Activated CD4-positive, alpha-beta memory T cell treated with anti-CD3 and anti-CD28 coated beads for 36 hours (primary cell): ENCODE data around the gene CASKIN1. TPM values are rescaled to one million over a fixed set of nuclear protein-coding genes. Genes with fewer than 3 reads are reported as not detected.

Experiments
- CTCF ChIA-PET: fragments of 350-600 bp; sonication (Branson Sonifier 250); formaldehyde crosslinking; loops from one replicate; lab custom pipeline; 2021; ENCODE audit warnings: antibody characterized with exemption, inconsistent platforms; lab: Charles Lee
- POLR2A ChIA-PET: fragments of 350-600 bp; sonication (Branson Sonifier 250); formaldehyde crosslinking; loops from one replicate; lab custom pipeline; 2021; ENCODE audit warnings: antibody characterized with exemption; lab: Charles Lee
- DNase-seq: peaks from one replicate; pipeline ENCODE4 v3.0.0-alpha.2; 2020
- H3K27ac Mint-ChIP-seq: one replicate; pipeline ENCODE4 v1.8.0; 2021; ENCODE audit warnings: mixed read lengths
- H3K27me3 Mint-ChIP-seq: one replicate; pipeline ENCODE4 v1.8.0; 2021; ENCODE audit warnings: mixed read lengths
- H3K36me3 Mint-ChIP-seq: one replicate; pipeline ENCODE4 v1.8.0; 2021; ENCODE audit warnings: mixed read lengths
- H3K4me1 Mint-ChIP-seq: one replicate; pipeline ENCODE4 v1.8.0; 2021; ENCODE audit warnings: low read depth, mixed read lengths
- H3K4me3 Mint-ChIP-seq: one replicate; pipeline ENCODE4 v1.8.0; 2021; ENCODE audit warnings: mild to moderate bottlenecking, mixed read lengths
- H3K9me3 Mint-ChIP-seq: one replicate; pipeline ENCODE4 v1.8.0; 2021; ENCODE audit warnings: mixed read lengths
- intact Hi-C: fragments of 100-400 bp; cut with micrococcal nuclease; formaldehyde crosslinking; loops from one replicate; pipeline ENCODE4 v1.15.1; 2023
- total RNA-seq, 2 experiments: library from RNA; stranded (reverse); gene quantifications; one replicate each; pipeline ENCODE4 v1.2.3, GENCODE V29; 2021

The CASKIN1 gene
- total RNA-seq, 2 experiments from 2014 or later, result 0.36 to 0.83 TPM

DNA sequence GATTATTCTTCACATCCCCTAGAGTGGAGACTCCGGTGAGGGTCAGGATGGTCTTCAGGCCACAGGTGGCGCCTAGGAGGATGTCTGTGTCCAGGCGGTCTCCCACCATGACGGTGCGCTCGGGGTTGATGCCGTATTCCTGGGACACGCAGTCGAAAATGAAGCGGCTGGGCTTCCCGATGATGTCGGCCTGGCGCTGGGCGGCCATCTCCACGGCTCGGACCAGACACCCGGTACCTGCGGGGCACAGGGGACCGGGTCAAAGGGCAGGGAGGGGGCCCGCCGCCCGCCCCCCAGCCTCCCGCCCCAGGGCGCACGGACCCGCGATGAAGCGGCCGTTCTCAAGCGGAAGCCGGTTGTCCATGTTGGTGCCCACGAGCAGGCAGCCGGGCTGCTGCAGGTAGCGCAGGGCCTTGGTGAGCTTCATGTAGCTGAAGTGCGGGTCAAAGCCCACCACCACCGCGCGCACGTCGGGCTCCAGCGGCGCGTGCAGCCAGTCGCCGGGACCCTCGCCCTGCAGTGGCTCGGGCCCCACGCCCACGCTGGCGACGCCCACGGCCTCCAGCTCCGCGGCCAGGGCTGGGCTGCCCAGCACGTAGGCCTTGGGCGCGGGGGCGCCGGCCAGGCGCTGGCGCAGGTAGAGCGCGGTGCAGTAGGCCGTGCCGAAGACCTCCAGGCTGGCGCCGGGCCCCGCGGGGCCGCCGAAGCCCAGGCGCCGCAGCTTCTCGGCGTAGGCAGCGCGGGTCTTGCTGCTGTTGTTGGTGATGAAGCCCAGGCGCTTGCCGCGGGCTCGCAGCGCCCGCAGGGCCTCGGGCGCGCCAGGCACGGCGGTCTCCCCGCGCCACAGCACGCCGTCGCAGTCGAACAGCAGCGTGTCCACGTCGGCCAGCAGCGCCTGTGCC is 17.7 kb upstream of the CASKIN1 start:
- peaks cover 20% of the 10 kb centered on the region for H3K4me1 Mint-ChIP-seq
- ChIA-PET POLR2A (interaction anchor here (1.0 to 2.3 kb wide), 9 partner anchors 8 to 324 kb away, joined by 3 to 18 read pairs (median 5); partner anchors contain the start of genes E4F1, MLST8, PDPK1 and TRAF7), CTCF (interaction anchor here (0.6 to 2.6 kb wide), 5 partner anchors 8 to 37 kb away, joined by 3 to 11 read pairs (median 4); partner anchors contain the start of genes E4F1 and ECI1)
- peak; percentile 27 for DNase-seq
- no peaks in the 10 kb centered on the region for H3K9me3 Mint-ChIP-seq
- H3K4me3 Mint-ChIP-seq, result peak overlapping the region; percentile 76
- H3K27ac Mint-ChIP-seq, result no peak overlapping the region
- peaks cover 16% of the 10 kb centered on the region for H3K36me3 Mint-ChIP-seq
- no peaks in the 10 kb centered on the region for H3K27me3 Mint-ChIP-seq
- intact Hi-C loops, result loop anchor here (2.0 kb wide), 2 partner anchors 55 to 59 kb away; partner anchors contain the start of genes RNPS1 and TRAF7

DNA sequence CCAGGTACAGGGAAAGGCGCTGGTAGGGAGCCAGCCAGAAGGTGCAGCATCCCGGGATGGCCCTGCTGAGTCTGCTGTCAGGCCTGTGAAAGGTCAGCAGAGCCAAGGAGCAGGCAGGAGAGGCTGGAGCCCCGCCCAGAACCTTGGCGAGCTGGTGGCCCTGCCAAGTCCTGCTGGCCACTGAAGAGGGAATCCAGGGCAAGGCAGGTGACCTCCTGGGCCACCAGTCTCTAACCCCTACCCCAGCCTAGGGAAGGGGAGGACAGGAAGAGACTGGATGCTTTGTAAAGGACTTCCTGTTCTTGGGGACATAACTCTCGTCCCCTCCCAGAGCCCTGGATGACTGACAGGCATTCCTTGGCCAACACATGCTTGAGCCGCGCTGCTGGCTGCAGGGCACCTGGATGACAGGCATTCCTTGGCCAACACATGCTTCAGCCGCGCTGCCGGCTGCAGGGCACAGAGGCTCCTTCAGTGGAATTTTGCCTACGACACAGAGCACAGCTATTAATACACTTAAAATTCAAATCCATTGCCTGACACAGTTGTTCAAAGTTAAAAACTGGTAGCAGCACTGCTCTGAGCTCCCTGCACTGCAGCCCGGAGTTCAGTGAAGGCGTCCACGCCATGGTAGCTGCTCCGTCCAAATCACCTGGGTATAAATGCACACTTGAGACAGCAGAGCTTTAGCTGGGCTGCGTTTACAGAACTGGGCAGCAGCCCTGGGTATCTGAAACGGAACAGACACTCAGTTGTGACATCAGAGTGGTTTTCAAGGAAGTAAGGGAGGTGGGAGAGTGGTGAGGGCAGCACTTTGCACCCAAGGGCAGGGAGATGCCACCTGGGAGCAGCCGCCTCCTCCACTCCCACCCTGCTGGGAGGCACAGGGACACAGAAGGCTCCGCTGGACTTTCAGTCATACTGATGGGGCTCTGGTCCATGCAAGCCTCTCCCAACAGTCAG is 16.2 kb upstream of the CASKIN1 start:
- intact Hi-C loops, result no loop called here
- no peak for DNase-seq
- Mint-ChIP-seq H3K27me3 (no peaks in the 10 kb centered on the region), H3K9me3 (no peaks in the 10 kb centered on the region), H3K36me3 (peaks cover 23% of the 10 kb centered on the region), H3K27ac (no peak overlapping the region), H3K4me3 (peak overlapping the region; percentile 76), H3K4me1 (peaks cover 22% of the 10 kb centered on the region)
- CTCF ChIA-PET, result no interaction called here
- POLR2A ChIA-PET, result interaction anchor here (0.9 kb wide), 1 partner anchor 24 kb away, joined by 3 read pairs; the partner anchor contains the start of gene DNASE1L2

DNA sequence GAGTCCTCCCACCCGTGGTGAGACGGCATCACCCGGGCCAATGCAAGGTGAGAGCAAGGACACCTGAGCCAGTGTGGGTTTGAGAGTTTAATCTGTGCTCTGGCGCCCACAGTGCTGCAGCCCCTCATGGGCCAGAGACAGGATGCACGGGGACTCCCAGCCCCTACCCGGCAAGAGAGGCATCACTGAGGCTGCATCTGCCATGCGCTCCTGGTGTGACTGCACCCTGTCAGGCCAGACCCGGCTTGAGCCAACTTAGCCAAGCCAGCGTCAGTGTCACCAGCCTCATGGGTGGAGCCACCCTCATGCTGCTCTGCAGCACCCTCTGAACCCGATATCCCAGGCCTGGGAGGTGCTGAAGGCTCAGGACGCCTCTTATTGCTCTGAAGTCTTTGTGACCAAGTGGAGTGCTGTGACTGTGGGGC is 15.5 kb upstream of the CASKIN1 start:
- peaks cover 29% of the 10 kb centered on the region for H3K36me3 Mint-ChIP-seq
- DNase-seq, result no peak
- H3K27ac Mint-ChIP-seq, result no peak overlapping the region
- H3K9me3 Mint-ChIP-seq, result no peaks in the 10 kb centered on the region
- H3K4me3 Mint-ChIP-seq, result peak overlapping the region; percentile 29
- intact Hi-C loops, result no loop called here
- no peaks in the 10 kb centered on the region for H3K27me3 Mint-ChIP-seq
- ChIA-PET POLR2A (no interaction called here), CTCF (no interaction called here)
- H3K4me1 Mint-ChIP-seq, result peaks cover 29% of the 10 kb centered on the region

DNA sequence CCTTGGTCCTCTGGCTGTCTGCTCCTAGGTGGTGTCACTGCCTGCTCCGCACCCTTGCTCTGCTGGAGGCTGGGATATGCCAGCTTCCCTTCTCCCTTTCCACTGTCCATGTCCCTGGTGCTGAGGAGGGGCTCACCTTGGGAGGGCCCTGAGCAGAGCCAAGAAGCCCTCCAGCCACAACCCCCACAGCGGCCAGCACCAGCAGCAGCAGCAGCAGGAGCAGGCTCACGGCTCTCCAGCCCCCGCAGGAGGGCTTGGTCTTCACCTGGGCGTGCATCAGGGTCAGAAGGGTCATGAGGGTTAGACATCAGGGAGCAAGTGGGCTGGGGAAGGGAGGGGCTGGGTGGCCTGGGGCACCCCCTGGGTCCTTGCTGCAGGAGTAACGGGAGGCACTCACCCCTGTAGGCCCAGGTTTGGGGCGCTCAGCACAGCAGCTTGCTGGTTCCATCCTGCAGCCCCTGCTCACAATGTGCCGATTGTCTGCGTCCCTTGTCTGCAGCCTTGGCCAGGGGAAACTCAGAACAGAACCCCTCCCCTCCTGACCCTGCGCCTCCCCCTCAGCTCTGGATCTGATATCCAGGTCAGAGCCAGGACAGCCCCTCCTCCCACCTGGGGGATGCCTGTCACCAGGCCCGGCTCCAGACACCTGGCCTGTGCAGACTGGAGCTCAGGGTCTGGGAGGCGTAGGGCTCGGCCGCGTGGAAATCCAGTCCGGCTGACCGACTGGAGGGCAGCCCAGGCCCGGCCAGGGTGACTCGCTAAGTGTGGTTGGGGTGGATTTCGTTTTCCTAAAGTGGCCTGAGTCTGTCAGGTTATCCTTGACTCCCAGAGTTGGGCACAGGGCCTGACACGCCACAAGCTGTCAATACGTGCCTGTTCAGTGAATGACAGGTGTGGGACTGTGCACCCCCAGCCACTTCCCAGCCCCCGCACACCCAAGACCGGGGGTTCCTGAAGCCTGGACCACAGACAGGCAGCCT is 14.3 kb upstream of the CASKIN1 start, which contains the start of gene BRICD5:
BRICD5 (minus strand) TSS at position 478 of the 980 bp plus-strand sequence; CDS start at position 448, 30 bp downstream.
- Mint-ChIP-seq H3K9me3 (no peaks in the 10 kb centered on the region), H3K4me3 (no peak within 1 kb of the TSS), H3K27ac (no peak within 1 kb of the TSS), H3K36me3 (peaks cover 36% of the 10 kb centered on the region), H3K27me3 (no peaks in the 10 kb centered on the region), H3K4me1 (peaks cover 37% of the 10 kb centered on the region)
- CTCF ChIA-PET, result no interaction called here
- intact Hi-C loops, result no loop called here
- DNase-seq, result no peak
- POLR2A ChIA-PET, result no interaction called here

DNA sequence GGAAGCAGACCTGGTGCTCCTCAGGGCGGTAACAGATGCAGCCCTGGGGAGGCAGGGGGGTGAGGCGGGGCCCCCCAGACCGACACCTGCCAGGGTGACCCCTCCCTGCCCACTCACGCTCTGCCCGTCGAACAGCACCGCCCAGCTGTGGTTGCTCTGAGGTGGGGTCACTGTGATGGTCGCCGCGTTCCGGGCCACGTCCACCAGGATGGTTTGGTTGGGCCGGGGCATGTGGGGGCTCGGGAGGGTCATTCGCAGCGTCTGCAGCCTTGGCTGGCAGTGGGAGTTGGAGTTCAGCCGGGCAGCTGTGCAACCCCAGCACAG is 13.6 kb upstream of the CASKIN1 start:
- ChIA-PET POLR2A (no interaction called here), CTCF (no interaction called here)
- intact Hi-C loops, result no loop called here
- peaks cover 35% of the 10 kb centered on the region for H3K4me1 Mint-ChIP-seq
- H3K4me3 Mint-ChIP-seq, result no peak overlapping the region
- no peaks in the 10 kb centered on the region for H3K27me3 Mint-ChIP-seq
- DNase-seq, result no peak
- H3K27ac Mint-ChIP-seq, result no peak overlapping the region
- peaks cover 36% of the 10 kb centered on the region for H3K36me3 Mint-ChIP-seq
- H3K9me3 Mint-ChIP-seq, result no peaks in the 10 kb centered on the region

DNA sequence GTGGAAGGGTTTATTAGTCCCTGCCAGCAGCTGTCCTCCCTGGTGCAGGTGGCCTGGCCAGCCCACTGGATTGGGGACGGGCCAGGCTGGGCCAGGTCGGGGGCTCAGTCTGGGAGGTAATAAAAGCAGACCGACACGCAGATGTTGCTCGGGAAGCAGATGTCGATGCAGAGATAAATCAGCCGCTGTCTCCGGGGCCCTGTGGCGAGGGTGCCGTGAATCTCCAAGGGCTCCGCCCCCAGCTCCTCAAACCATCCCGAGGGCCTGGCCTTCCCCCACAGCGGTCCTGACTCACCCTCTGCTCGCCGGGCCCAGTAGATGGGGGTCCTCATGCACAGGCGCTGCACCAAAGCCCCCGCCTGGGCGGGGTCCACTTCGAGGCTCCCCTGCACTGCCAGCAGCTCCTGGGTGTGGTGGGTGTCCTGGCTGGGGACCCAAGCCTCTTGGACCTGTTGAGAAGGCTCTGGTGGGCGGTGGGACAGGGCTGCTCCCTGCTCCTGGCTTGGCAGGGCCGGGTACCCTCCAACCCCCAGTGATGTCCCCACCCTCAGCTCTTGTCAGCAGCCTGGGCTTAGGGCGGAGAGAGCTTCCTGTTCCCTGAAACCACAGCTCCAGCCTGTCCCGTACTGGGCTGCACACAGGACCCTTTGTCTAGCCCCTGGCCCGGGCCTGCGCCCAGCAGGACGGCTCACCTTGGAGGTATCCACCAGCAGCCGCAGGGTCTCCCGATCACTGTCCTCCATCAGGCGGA is 13.0 kb upstream of the CASKIN1 start:
- H3K36me3 Mint-ChIP-seq, result peaks cover 38% of the 10 kb centered on the region
- H3K4me3 Mint-ChIP-seq, result no peak overlapping the region
- H3K27me3 Mint-ChIP-seq, result no peaks in the 10 kb centered on the region
- intact Hi-C loops, result loop anchor here (5.0 kb wide), 1 partner anchor 43 kb away; the partner anchor contains the start of gene ECI1
- POLR2A ChIA-PET, result no interaction called here
- CTCF ChIA-PET, result no interaction called here
- H3K4me1 Mint-ChIP-seq, result peaks cover 39% of the 10 kb centered on the region
- DNase-seq, result no peak
- H3K27ac Mint-ChIP-seq, result no peak overlapping the region
- no peaks in the 10 kb centered on the region for H3K9me3 Mint-ChIP-seq

DNA sequence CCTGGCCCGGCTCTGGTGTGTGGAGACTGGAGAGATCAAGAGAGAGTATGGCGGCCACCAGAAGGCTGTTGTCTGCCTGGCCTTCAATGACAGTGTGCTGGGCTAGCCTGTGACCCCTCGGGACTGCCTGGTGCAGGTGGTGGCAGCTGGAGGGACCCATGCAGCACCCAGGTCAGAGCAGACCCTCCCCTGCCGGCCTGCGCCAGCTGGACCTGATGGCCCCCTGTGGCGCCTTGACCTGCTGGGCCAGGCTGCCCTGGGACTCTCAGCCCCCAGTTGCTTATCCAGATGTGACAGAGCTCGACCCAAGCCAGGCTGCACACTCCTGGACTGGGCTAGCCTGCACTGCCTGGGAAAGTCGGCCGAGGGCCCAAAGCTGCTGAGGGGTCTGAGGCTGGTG is 12.4 kb upstream of the CASKIN1 start:
- ChIA-PET POLR2A (no interaction called here), CTCF (no interaction called here)
- H3K4me3 Mint-ChIP-seq, result no peak overlapping the region
- H3K4me1 Mint-ChIP-seq, result peaks cover 41% of the 10 kb centered on the region
- H3K36me3 Mint-ChIP-seq, result peaks cover 38% of the 10 kb centered on the region
- intact Hi-C loops, result loop anchor here (5.0 kb wide), 1 partner anchor 44 kb away; the partner anchor contains the start of gene ECI1
- H3K27ac Mint-ChIP-seq, result no peak overlapping the region
- no peaks in the 10 kb centered on the region for H3K9me3 Mint-ChIP-seq
- H3K27me3 Mint-ChIP-seq, result no peaks in the 10 kb centered on the region
- no peak for DNase-seq

DNA sequence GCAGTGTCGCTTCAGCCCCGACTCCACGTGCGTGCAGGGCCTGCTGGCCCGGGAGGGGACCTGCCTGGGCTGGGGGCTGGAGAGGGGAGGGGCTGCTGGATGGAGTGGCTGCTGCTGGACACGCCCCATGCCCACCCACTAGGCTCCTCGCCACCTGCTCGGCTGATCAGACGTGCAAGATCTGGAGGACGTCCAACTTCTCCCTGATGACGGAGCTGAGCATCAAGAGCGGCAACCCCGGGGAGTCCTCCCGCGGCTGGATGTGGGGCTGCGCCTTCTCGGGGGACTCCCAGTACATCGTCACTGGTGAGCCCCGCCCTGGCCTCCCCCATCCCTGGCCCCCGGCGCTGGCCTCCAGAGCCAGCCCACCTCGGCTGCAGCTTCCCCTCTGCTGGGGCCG is 11.9 kb upstream of the CASKIN1 start:
- intact Hi-C loops, result loop anchor here (5.0 kb wide), 1 partner anchor 44 kb away; the partner anchor contains the start of gene ECI1
- H3K27ac Mint-ChIP-seq, result no peak overlapping the region
- DNase-seq, result no peak
- POLR2A ChIA-PET, result no interaction called here
- CTCF ChIA-PET, result no interaction called here
- no peaks in the 10 kb centered on the region for H3K9me3 Mint-ChIP-seq
- H3K4me3 Mint-ChIP-seq, result no peak overlapping the region
- peaks cover 41% of the 10 kb centered on the region for H3K4me1 Mint-ChIP-seq
- H3K27me3 Mint-ChIP-seq, result no peaks in the 10 kb centered on the region
- peaks cover 34% of the 10 kb centered on the region for H3K36me3 Mint-ChIP-seq

DNA sequence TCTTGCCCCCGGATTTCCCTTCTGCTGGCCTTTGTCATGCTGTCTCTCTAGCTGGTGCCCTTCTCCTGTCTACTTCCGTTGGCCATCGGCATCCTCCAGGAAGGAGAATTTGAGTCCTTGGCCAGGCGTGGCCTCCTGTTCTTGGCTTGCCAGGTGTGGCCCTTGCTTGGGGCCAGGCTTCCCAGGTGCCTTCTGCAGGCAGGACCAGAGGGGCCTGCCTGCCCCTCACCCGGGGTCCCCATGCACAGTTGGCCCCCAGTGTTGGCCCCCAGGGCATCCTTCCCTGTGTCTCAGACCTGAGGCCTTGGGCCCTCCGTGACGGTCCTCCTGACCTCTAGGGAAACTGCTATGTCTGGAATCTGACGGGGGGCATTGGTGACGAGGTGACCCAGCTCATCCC is 11.5 kb upstream of the CASKIN1 start:
- Mint-ChIP-seq H3K9me3 (no peaks in the 10 kb centered on the region), H3K36me3 (peaks cover 31% of the 10 kb centered on the region), H3K4me3 (peak overlapping the region; percentile 49), H3K27ac (peak overlapping the region; percentile 54), H3K4me1 (peaks cover 37% of the 10 kb centered on the region), H3K27me3 (no peaks in the 10 kb centered on the region)
- intact Hi-C loops, result loop anchor here (5.0 kb wide), 1 partner anchor 44 kb away; the partner anchor contains the start of gene ECI1
- POLR2A ChIA-PET, result no interaction called here
- no peak for DNase-seq
- CTCF ChIA-PET, result no interaction called here

DNA sequence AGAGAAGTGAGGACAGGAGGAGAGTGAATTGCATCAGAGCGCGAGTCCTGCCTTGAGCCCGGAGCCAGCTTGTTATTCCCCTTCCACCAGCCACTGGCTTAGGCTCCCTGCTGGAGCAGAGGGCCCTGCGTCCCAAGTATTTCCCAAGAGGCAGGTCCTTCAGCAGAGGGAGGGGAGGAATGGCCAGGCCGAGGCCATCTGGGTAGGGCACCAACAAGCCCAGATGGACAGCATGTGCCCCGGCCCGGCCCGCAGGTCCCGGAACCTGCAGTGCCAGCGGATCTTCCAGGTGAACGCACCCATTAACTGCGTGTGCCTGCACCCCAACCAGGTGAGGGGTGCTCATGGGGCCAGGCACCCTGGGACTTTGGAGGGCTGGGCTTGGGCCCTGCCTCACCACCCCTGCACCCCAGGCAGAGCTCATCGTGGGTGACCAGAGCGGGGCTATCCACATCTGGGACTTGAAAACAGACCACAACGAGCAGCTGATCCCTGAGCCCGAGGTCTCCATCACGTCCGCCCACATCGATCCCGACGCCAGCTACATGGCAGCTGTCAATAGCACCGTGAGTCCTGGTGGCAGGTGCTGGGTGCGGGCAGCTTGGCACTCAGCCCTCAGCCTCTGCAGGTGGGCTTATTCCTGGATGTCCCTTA is 10.5 kb upstream of the CASKIN1 start:
- no peaks in the 10 kb centered on the region for H3K9me3 Mint-ChIP-seq
- ChIA-PET POLR2A (interaction anchor here (0.6 to 2.1 kb wide), 4 partner anchors 7 to 384 kb away, joined by 3 to 13 read pairs (median 4); partner anchors contain the start of genes PGP and TRAF7), CTCF (interaction anchor here (0.7 to 1.3 kb wide), 3 partner anchors 8 to 45 kb away, joined by 3 to 4 read pairs (median 3); partner anchors contain the start of genes ECI1 and PGP)
- H3K4me3 Mint-ChIP-seq, result peak overlapping the region; percentile 84
- H3K27ac Mint-ChIP-seq, result peak overlapping the region; percentile 77
- intact Hi-C loops, result loop anchor here (5.0 kb wide), 1 partner anchor 45 kb away; the partner anchor contains the start of gene ECI1
- H3K36me3 Mint-ChIP-seq, result peaks cover 24% of the 10 kb centered on the region
- DNase-seq, result no peak
- H3K4me1 Mint-ChIP-seq, result peaks cover 29% of the 10 kb centered on the region
- H3K27me3 Mint-ChIP-seq, result no peaks in the 10 kb centered on the region
